SK-N-SH (cell line): Measurements from ENCODE around the gene RASA3. TPM values are rescaled to one million over a fixed set of nuclear protein-coding genes. Genes with fewer than 3 reads are reported as not detected.

Experiments used
- CTCF ChIA-PET: fragments of 300-600, 350-600 bp; formaldehyde crosslinking; extraction: SDS; loops from one replicate; lab custom pipeline; 2021; lab: Yijun Ruan, JAX
- POLR2A ChIA-PET: fragments of 350-600 bp; sonication (Branson Sonifier 250); formaldehyde crosslinking; extraction: SDS; loops from one replicate; lab custom pipeline; 2020; ENCODE audit warnings: antibody characterized with exemption, inconsistent platforms; lab: Yijun Ruan, JAX
- DNase-seq: peaks from one replicate; pipeline ENCODE4 v3.0.0; 2012
- H2AFZ ChIP-seq: fragments of 200-600 bp; sonication (generic); 2 replicates; pipeline ENCODE4 v1.8.1; 2016; ENCODE audit warnings: antibody characterized with exemption, mild to moderate bottlenecking, low read depth
- H3F3A ChIP-seq: fragments of 200-600 bp; sonication (generic); replicated peaks from 2 replicates; pipeline ENCODE3; 2016; ENCODE audit warnings: antibody characterized with exemption, mild to moderate bottlenecking; ENCODE audit not compliant: insufficient read depth
- H3K27ac ChIP-seq, 2 experiments: fragments of 200-500 bp in 1 of 2; fragments of 200-600 bp in 1 of 2; sonication (Bioruptor generic) in 1 of 2; sonication (generic), shearing (Covaris generic) in 1 of 2; 2 replicates each; pipeline versions ENCODE4 v1.5.1 to v1.6.1; 2014 to 2016; ENCODE audit warnings: low read depth in 2 of 2, inconsistent platforms in 1 of 2, low read length in 1 of 2, mild to moderate bottlenecking in 1 of 2, mixed read lengths in 1 of 2
- H3K27me3 ChIP-seq: fragments of 200-600 bp; sonication (generic), shearing (Covaris generic); 2 replicates; pipeline ENCODE4 v1.6.1; 2016; ENCODE audit warnings: mixed run types; ENCODE audit not compliant: insufficient read depth
- H3K36me3 ChIP-seq, 2 experiments: fragments of 200-500 bp in 1 of 2; fragments of 200-600 bp in 1 of 2; sonication (Bioruptor generic) in 1 of 2; sonication (generic) in 1 of 2; replicated peaks in 1 of 2; 2 replicates each; pipeline versions ENCODE3 to v1.5.1; 2014 to 2016; ENCODE audit warnings: low read length in 1 of 2, mild to moderate bottlenecking in 1 of 2; ENCODE audit not compliant: insufficient read depth in 2 of 2, control insufficient read depth in 1 of 2
- H3K4me1 ChIP-seq, 2 experiments: fragments of 200-500 bp in 1 of 2; fragments of 200-600 bp in 1 of 2; sonication (Bioruptor generic) in 1 of 2; sonication (generic), shearing (Covaris generic) in 1 of 2; 2 replicates each; pipeline versions ENCODE4 v1.5.1 to v1.6.1; 2014 to 2016; ENCODE audit warnings: low read depth in 1 of 2, low read length in 1 of 2, mixed run types in 1 of 2; ENCODE audit not compliant: insufficient read depth in 2 of 2, control insufficient read depth in 1 of 2
- H3K4me2 ChIP-seq: fragments of 200-600 bp; sonication (generic), shearing (Covaris generic); 2 replicates; pipeline ENCODE4 v1.6.1; 2017; ENCODE audit warnings: mixed run types
- H3K4me3 ChIP-seq, 2 experiments: fragments of 200-500 bp in 1 of 2; fragments of 200-600 bp in 1 of 2; sonication (Bioruptor generic) in 1 of 2; sonication (generic), shearing (Covaris generic) in 1 of 2; 2 replicates each; pipeline versions ENCODE4 v1.5.1 to v1.8.1; 2014 to 2016; ENCODE audit warnings: low read depth in 2 of 2, inconsistent platforms in 1 of 2, low read length in 1 of 2, mild to moderate bottlenecking in 1 of 2, mixed read lengths in 1 of 2, moderate library complexity in 1 of 2
- H3K79me2 ChIP-seq: fragments of 200-600 bp; sonication (generic); 2 replicates; pipeline ENCODE4 v1.8.1; 2017; ENCODE audit warnings: mild to moderate bottlenecking; ENCODE audit not compliant: insufficient read depth
- H3K9ac ChIP-seq: fragments of 200-600 bp; sonication (generic); 2 replicates; pipeline ENCODE4 v1.6.1; 2017; ENCODE audit warnings: mixed run types
- H3K9me2 ChIP-seq: fragments of 200-600 bp; sonication (generic); 2 replicates; pipeline ENCODE4 v1.6.1; 2017; ENCODE audit warnings: mixed run types
- H3K9me3 ChIP-seq: fragments of 200-600 bp; sonication (generic); 2 replicates; pipeline ENCODE4 v1.6.1; 2017; ENCODE audit warnings: mixed run types, mild to moderate bottlenecking, moderate library complexity
- H4K20me1 ChIP-seq: fragments of 200-600 bp; sonication (generic); 2 replicates; pipeline ENCODE4 v1.6.1; 2017; ENCODE audit warnings: mild to moderate bottlenecking, mixed run types; ENCODE audit not compliant: insufficient read depth
- ELF1 ChIP-seq: IDR thresholded peaks from 2 replicates; pipeline ENCODE4 v1.4.0; 2012
- EP300 ChIP-seq, 2 experiments: IDR thresholded peaks; 2 replicates each; pipeline versions ENCODE4 v1.4.0 to v1.6.1; 2012; ENCODE audit warnings: borderline replicate concordance in 1 of 2, low read depth in 1 of 2, low read length in 1 of 2
- FOSL2 ChIP-seq: IDR thresholded peaks from 2 replicates; pipeline ENCODE4 v1.4.0; 2012; ENCODE audit warnings: low read depth, mild to moderate bottlenecking, moderate library complexity, borderline replicate concordance
- FOXJ3 ChIP-seq: sonication (generic); formaldehyde crosslinking; IDR thresholded peaks from 2 replicates; pipeline ENCODE4 v1.5.1; 2020; ENCODE audit warnings: mild to moderate bottlenecking, missing genetic modification reagents
- FOXM1 ChIP-seq: IDR thresholded peaks from 2 replicates; pipeline ENCODE4 v1.4.0; 2012; ENCODE audit warnings: low read depth, mild to moderate bottlenecking
- GABPA ChIP-seq: IDR thresholded peaks from 2 replicates; pipeline ENCODE4 v1.4.0; 2012; ENCODE audit warnings: low read depth, mild to moderate bottlenecking
- GATA2 ChIP-seq: sonication (generic); formaldehyde crosslinking; IDR thresholded peaks from 2 replicates; pipeline ENCODE4 v1.5.0; 2020; ENCODE audit warnings: mild to moderate bottlenecking, missing genetic modification reagents
- MEF2A ChIP-seq: IDR thresholded peaks from 2 replicates; pipeline ENCODE4 v1.4.0; 2012; ENCODE audit warnings: low read depth, borderline replicate concordance
- NFIC ChIP-seq: IDR thresholded peaks from 2 replicates; pipeline ENCODE4 v1.4.0; 2012; ENCODE audit warnings: borderline replicate concordance
- NRF1 ChIP-seq: IDR thresholded peaks from 2 replicates; pipeline ENCODE4 v1.6.1; 2012; ENCODE audit warnings: low read depth, mild to moderate bottlenecking, low read length
- RCOR1 ChIP-seq: fragments of 150-350 bp; IDR thresholded peaks from 2 replicates; pipeline ENCODE4 v1.6.1; 2017; ENCODE audit warnings: antibody characterized with exemption, low read length
- RFX5 ChIP-seq: IDR thresholded peaks from 2 replicates; pipeline ENCODE4 v1.6.1; 2012; ENCODE audit warnings: mild to moderate bottlenecking, improper control_type of control experiment, low read length
- RXRA ChIP-seq: IDR thresholded peaks from 2 replicates; pipeline ENCODE4 v1.4.0; 2012; ENCODE audit warnings: low read depth, mild to moderate bottlenecking, borderline replicate concordance
- TCF12 ChIP-seq: IDR thresholded peaks from 2 replicates; pipeline ENCODE4 v1.4.0; 2012
- TEAD4 ChIP-seq: IDR thresholded peaks from 2 replicates; pipeline ENCODE4 v1.4.0; 2012; ENCODE audit warnings: mild to moderate bottlenecking, borderline replicate concordance; ENCODE audit not compliant: insufficient read depth
- WGBS: methylation state at CpG from one replicate; pipeline ENCODE4 v1.1.6; 2017; ENCODE audit warnings: low lambda C conversion rate; 5-methylcytosine and 5-hydroxymethylcytosine counted together
- polyA plus RNA-seq, 3 experiments: library from polyadenylated mRNA; depleted of rRNA; stranded (reverse); fragments of >200 nt; gene quantifications; 2 replicates each; pipeline ENCODE4 v1.2.3, GENCODE V29; 2012
- TF ChIP-seq, protein P1 (sequence below): fragments of 200-600 bp; sonication (generic); IDR thresholded peaks from 2 replicates; pipeline ENCODE4 v1.6.1; 2017; ENCODE audit warnings: antibody characterized with exemption, mild to moderate bottlenecking, moderate library complexity
- TF ChIP-seq, protein P2 (sequence below): IDR thresholded peaks from 2 replicates; pipeline ENCODE4 v1.4.0; 2012; ENCODE audit warnings: low read depth
- TF ChIP-seq, protein P3 (sequence below): fragments of 150-350 bp; IDR thresholded peaks from 2 replicates; pipeline ENCODE4 v1.6.1; 2017; ENCODE audit warnings: antibody characterized with exemption, low read length, low read depth, borderline replicate concordance
- TF ChIP-seq, protein P4 (sequence below): IDR thresholded peaks from 2 replicates; pipeline ENCODE4; 2012

The RASA3 gene
- polyA plus RNA-seq, 1 of the 3 experiments (the other 2 are of a cell fraction): 25.1 TPM

DNA sequence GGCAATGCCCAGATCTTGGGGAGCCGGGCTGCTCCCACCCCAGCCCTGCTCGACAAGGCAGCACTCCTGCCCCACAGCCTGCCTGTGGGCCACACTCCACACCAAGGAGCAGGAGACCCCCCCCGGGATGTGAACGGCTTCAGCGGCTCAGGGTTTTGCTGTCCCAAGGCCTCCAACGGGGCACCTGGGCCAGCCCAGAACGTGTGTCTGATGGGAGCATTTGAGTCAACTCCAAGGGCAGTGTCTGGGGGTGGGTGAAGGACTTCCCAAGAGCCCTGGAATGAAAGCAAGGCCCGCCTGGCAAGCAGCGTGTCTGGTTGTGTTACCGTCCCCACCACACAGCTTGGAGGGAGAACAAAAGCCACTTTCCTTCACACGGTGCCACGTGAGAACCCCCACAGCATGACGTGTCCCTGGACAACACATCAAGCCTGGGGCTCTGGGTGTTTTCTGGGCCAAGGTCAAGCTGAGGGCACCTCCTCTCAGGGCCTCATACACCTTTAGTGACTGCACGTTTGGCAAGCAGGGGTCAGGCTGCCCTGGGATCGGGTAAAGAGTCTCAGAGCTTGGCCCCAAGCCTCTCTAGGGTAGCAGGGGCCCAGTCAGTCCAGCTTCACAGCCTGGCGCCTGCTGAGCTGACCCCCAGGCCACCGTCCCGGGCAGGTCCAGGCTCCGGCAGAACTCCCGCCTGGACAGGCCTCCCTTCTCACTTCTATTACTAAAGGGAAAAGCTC is 164.5 kb downstream of the RASA3 start (continued):
- TF ChIP-seq, protein P1, sequence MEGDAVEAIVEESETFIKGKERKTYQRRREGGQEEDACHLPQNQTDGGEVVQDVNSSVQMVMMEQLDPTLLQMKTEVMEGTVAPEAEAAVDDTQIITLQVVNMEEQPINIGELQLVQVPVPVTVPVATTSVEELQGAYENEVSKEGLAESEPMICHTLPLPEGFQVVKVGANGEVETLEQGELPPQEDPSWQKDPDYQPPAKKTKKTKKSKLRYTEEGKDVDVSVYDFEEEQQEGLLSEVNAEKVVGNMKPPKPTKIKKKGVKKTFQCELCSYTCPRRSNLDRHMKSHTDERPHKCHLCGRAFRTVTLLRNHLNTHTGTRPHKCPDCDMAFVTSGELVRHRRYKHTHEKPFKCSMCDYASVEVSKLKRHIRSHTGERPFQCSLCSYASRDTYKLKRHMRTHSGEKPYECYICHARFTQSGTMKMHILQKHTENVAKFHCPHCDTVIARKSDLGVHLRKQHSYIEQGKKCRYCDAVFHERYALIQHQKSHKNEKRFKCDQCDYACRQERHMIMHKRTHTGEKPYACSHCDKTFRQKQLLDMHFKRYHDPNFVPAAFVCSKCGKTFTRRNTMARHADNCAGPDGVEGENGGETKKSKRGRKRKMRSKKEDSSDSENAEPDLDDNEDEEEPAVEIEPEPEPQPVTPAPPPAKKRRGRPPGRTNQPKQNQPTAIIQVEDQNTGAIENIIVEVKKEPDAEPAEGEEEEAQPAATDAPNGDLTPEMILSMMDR: no peak
- TF ChIP-seq, all 33 proteins: peak for 0

DNA sequence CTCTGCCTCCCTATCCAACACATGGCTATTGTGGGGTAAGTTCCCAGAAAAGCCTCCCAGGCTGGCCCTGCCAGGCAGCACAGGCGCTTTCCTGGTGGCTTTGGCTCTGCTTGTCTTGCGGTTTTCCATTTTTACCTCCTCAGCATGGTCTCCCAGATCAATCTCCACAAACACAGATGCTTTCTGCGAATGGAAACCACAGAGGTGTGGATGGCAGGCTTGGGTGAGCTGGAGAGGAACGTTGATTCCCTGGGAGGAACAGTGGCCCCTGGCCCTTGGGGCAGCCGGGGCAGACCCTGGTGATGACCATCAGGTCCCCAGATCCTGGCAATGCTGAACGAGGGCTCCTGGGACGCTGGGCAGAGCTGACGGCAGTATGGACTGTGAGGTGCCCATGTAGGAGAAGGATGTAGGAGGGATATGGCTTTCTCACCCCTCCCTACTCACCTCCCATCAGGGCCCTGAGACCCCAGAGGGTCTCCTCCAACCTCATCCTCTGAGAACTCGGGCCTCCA is 165.2 kb downstream of the RASA3 start:
- no peak overlapping the region for H3K9ac ChIP-seq
- no peaks in the 10 kb centered on the region for H3K9me2 ChIP-seq
- no peaks in the 10 kb centered on the region for H3K4me1 ChIP-seq
- DNase-seq: no peak
- ChIA-PET POLR2A (no interaction called here), CTCF (no interaction called here)
- no peak overlapping the region for H3K27ac ChIP-seq
- no peaks in the 10 kb centered on the region for H3K9me3 ChIP-seq
- no peaks in the 10 kb centered on the region for H3K27me3 ChIP-seq
- TF ChIP-seq NRF1 (no peak), GATA2 (no peak), MEF2A (no peak), ELF1 (no peak), NFIC (no peak), TEAD4 (no peak), FOXM1 (no peak), RFX5 (no peak), FOSL2 (no peak), RCOR1 (no peak), EP300 (IDR thresholded peaks at IDR 0.05; ENCODE audit: borderline replicate concordance in 1 of 2, low read depth in 1 of 2, low read length in 1 of 2) (no peak), RXRA (no peak), GABPA (no peak), TCF12 (no peak), FOXJ3 (CRISPR knock-in tag) (no peak)
- TF ChIP-seq, protein P1: no peak
- TF ChIP-seq, protein P2, sequence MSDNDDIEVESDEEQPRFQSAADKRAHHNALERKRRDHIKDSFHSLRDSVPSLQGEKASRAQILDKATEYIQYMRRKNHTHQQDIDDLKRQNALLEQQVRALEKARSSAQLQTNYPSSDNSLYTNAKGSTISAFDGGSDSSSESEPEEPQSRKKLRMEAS: no peak
- TF ChIP-seq, protein P3, sequence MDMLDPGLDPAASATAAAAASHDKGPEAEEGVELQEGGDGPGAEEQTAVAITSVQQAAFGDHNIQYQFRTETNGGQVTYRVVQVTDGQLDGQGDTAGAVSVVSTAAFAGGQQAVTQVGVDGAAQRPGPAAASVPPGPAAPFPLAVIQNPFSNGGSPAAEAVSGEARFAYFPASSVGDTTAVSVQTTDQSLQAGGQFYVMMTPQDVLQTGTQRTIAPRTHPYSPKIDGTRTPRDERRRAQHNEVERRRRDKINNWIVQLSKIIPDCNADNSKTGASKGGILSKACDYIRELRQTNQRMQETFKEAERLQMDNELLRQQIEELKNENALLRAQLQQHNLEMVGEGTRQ: no peak
- TF ChIP-seq, protein P4, sequence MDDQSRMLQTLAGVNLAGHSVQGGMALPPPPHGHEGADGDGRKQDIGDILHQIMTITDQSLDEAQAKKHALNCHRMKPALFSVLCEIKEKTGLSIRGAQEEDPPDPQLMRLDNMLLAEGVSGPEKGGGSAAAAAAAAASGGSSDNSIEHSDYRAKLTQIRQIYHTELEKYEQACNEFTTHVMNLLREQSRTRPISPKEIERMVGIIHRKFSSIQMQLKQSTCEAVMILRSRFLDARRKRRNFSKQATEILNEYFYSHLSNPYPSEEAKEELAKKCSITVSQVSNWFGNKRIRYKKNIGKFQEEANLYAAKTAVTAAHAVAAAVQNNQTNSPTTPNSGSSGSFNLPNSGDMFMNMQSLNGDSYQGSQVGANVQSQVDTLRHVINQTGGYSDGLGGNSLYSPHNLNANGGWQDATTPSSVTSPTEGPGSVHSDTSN: no peak
- H3F3A ChIP-seq: no peaks in the 10 kb centered on the region
- H3K79me2 ChIP-seq: no peaks in the 10 kb centered on the region
- no peak overlapping the region for H3K4me2 ChIP-seq
- 89% methylated on average over 9 of the region's 9 CpGs for WGBS
- H2AFZ ChIP-seq: no peak overlapping the region
- peaks cover 2 to 17% of the 10 kb centered on the region in 2 experiments for H3K36me3 ChIP-seq
- H4K20me1 ChIP-seq: no peaks in the 10 kb centered on the region
- no peak overlapping the region for H3K4me3 ChIP-seq
